ENCODE measurements around the gene HSD3B1.

- TF ChIP-seq, protein P1, sequence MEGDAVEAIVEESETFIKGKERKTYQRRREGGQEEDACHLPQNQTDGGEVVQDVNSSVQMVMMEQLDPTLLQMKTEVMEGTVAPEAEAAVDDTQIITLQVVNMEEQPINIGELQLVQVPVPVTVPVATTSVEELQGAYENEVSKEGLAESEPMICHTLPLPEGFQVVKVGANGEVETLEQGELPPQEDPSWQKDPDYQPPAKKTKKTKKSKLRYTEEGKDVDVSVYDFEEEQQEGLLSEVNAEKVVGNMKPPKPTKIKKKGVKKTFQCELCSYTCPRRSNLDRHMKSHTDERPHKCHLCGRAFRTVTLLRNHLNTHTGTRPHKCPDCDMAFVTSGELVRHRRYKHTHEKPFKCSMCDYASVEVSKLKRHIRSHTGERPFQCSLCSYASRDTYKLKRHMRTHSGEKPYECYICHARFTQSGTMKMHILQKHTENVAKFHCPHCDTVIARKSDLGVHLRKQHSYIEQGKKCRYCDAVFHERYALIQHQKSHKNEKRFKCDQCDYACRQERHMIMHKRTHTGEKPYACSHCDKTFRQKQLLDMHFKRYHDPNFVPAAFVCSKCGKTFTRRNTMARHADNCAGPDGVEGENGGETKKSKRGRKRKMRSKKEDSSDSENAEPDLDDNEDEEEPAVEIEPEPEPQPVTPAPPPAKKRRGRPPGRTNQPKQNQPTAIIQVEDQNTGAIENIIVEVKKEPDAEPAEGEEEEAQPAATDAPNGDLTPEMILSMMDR (IDR thresholded peaks at IDR 0.05; ENCODE audit: low read length) = no peak
- no peak for TF ChIP-seq EZH2 (IDR thresholded peaks at IDR 0.05; ENCODE audit: borderline replicate concordance, low read length)
Measured at GRCh38 chr1:119539636-119540035, 32.6 kb downstream of the HSD3B1 start.

Data from OCI-LY1 (cell line).